ENCODE data around the gene PPRC1. TPM values are rescaled to one million over a fixed set of nuclear protein-coding genes. Genes with fewer than 3 reads are reported as not detected.

The PPRC1 gene
- total and polyA plus RNA-seq, 2 experiments from 2014 or later: 9.8 to 23.7 TPM

- TF ChIP-seq EZH2 (IDR thresholded peaks at IDR 0.05; ENCODE audit: borderline replicate concordance): no peak
- no peak for TF ChIP-seq CTCF (IDR thresholded peaks at IDR 0.05; ENCODE audit: poor library complexity)
- no peak for TF ChIP-seq EZH2phosphoT487 (IDR thresholded peaks at IDR 0.05; ENCODE audit: low read depth, severe bottlenecking, unreplicated experiment)
- Histone ChIP-seq H3K4me3 (no peak overlapping the region), H3K27me3 (no peaks in the 10 kb centered on the region), H3K4me2 (no peak overlapping the region), H3K36me3 (replicated peaks; ENCODE audit: insufficient read depth, low read depth) (no peaks in the 10 kb centered on the region), H3K4me1 (ENCODE audit: insufficient read depth) (peaks cover 14% of the 10 kb centered on the region), H3K79me2 (peaks cover 29% of the 10 kb centered on the region), H4K20me1 (ENCODE audit: insufficient read depth, poor library complexity, severe bottlenecking) (peaks cover 25% of the 10 kb centered on the region), H3K27ac (no peak overlapping the region), H2AFZ (peak overlapping the region; percentile 42), H3K9me2 (replicated peaks; ENCODE audit: insufficient read depth) (no peaks in the 10 kb centered on the region), H3K9me3 (ENCODE audit: low read depth) (no peaks in the 10 kb centered on the region)
- no peak for DNase-seq (ENCODE audit: low spot score)
- WGBS (ENCODE audit: low lambda C conversion rate, missing lambda C conversion rate): 80% methylated on average over 8 of the region's 8 CpGs
Measured at GRCh38 chr10:102131286-102132170, 1.3 kb upstream of the PPRC1 start.

DNA sequence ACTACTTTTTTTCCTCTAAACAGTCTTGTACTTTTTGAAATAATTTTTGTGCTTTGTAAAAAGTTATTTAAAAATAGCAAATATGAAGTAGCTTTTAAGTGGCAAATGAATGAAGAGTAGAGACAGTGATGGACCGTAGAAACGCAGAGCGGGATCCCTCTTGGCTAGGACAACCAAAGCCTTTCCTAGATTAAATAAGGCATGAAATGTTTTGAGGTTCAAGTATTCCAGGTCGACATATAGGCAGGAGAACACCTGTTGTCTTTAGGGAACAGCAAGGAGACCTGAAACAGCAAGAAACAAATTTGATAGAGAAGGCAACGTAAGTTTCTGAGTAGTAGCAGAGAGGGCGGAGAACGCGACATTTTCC is 662 bp upstream of the PPRC1 start:
- peak overlapping the region; percentile 73 for H3K4me2 ChIP-seq
- peak overlapping the region; percentile 37 for H3K27ac ChIP-seq
- no peaks in the 10 kb centered on the region for H3K9me3 ChIP-seq (ENCODE audit: low read depth)
- TF ChIP-seq CTCF (IDR thresholded peaks at IDR 0.05; ENCODE audit: poor library complexity): no peak
- TF ChIP-seq EZH2 (IDR thresholded peaks at IDR 0.05; ENCODE audit: borderline replicate concordance): no peak
- TF ChIP-seq EZH2phosphoT487 (IDR thresholded peaks at IDR 0.05; ENCODE audit: low read depth, severe bottlenecking, unreplicated experiment): no peak
- DNase-seq (ENCODE audit: low spot score): no peak
- H3K79me2 ChIP-seq: peaks cover 35% of the 10 kb centered on the region
- peak overlapping the region; percentile 10 for H3K4me3 ChIP-seq
- no peaks in the 10 kb centered on the region for H3K9me2 ChIP-seq (replicated peaks; ENCODE audit: insufficient read depth)
- no peaks in the 10 kb centered on the region for H3K36me3 ChIP-seq (replicated peaks; ENCODE audit: insufficient read depth, low read depth)
- 30% methylated on average over 8 of the region's 8 CpGs for WGBS (ENCODE audit: low lambda C conversion rate, missing lambda C conversion rate)
- H2AFZ ChIP-seq: peak overlapping the region; percentile 42
- no peaks in the 10 kb centered on the region for H3K27me3 ChIP-seq
- peaks cover 14% of the 10 kb centered on the region for H3K4me1 ChIP-seq (ENCODE audit: insufficient read depth)
- H4K20me1 ChIP-seq (ENCODE audit: insufficient read depth, poor library complexity, severe bottlenecking): peaks cover 31% of the 10 kb centered on the region

DNA sequence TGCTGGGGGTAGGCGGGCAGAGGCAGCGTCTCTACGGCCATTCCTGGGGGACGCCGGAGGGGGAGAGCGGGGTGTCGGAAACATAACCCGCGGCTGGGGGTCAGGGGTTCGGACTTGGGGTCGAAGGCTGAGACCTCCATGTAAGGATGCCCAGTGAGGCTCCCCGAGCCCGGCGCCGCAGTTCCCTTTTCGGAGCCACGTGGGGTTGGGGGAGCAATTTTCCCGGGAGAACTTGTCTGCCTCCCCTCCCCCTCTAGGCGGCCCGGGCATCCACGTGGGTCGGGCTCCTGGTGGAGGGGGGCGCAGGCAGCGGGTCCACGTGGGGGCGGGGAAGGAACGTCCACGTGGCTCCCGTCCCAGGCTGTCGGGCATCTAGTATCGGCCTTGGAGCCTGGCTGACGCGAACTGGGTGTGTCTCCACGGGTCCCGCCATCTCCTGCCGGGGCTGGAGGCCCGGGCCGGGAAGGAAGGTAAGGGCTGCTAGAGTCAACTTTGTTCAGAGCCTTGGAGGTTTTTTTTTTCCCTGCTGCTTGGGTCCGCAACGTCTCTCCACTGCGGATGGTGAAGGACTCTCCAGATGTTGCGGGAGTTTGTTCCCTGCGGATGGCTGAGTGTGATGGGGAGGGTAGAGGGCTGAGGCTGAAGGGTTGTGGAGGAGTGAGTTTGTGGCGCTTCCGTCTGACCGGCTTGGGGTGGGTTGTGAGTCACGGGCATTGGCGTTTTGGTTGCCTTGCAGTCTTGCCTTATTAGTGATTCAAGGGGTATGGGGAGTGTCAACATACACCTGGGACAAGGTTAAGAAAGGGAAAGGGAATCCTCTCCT is 744 bp downstream of the PPRC1 start:
- Histone ChIP-seq H3K9me2 (replicated peaks; ENCODE audit: insufficient read depth) (no peaks in the 10 kb centered on the region), H3K9me3 (ENCODE audit: low read depth) (no peaks in the 10 kb centered on the region), H3K27ac (peak overlapping the region; percentile 95), H3K4me1 (ENCODE audit: insufficient read depth) (peaks cover 14% of the 10 kb centered on the region), H3K4me3 (peak overlapping the region; percentile 82), H2AFZ (peak overlapping the region; percentile 72), H3K27me3 (no peaks in the 10 kb centered on the region), H3K4me2 (peak overlapping the region; percentile 91), H3K79me2 (peaks cover 50% of the 10 kb centered on the region), H3K36me3 (replicated peaks; ENCODE audit: insufficient read depth, low read depth) (no peaks in the 10 kb centered on the region), H4K20me1 (ENCODE audit: insufficient read depth, poor library complexity, severe bottlenecking) (peaks cover 40% of the 10 kb centered on the region)
- DNase-seq (ENCODE audit: low spot score): peak; percentile 90
- WGBS (ENCODE audit: low lambda C conversion rate, missing lambda C conversion rate): under 1% methylated on average over 27 of the region's 48 CpGs
- TF ChIP-seq CTCF (IDR thresholded peaks at IDR 0.05; ENCODE audit: poor library complexity) (no peak), EZH2phosphoT487 (IDR thresholded peaks at IDR 0.05; ENCODE audit: low read depth, severe bottlenecking, unreplicated experiment) (no peak), EZH2 (IDR thresholded peaks at IDR 0.05; ENCODE audit: borderline replicate concordance) (no peak)

Measured in hepatocyte (in vitro differentiated cells).